Activated CD4-positive, CD25-positive, alpha-beta regulatory T cell (primary cell): ENCODE results near the gene ARMC9.

Source experiments
- DNase-seq, 4 experiments: peaks; one replicate each; lab custom pipeline; 2025; lab: John Stamatoyannopoulos, UW

The ARMC9 gene

GRCh38 chr2:231317579-231317978 is 119.1 kb downstream of the ARMC9 start:
- no peak for DNase-seq

DNA sequence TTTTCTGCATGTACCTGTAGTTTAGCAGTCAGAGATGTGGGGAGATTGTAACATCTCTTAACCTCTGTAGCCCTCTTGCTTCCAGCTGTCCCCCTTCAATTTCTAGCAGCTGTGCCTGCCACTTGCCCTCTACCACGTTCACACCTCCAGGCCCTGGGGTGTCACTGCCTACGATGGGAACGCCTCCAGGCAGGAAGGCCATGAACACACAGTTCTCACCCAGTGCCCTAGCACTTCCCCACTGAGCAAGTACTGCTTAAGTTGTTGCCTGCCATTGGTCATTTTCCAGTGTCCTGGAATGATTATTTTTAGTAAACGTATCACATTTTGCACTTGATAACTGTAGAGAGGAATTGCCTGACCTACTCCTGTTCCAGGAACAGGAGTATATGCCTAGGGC is 120.0 kb downstream of the ARMC9 start:
- DNase-seq = no peak

GRCh38 chr2:231318954-231319353 is 120.5 kb downstream of the ARMC9 start:
- DNase-seq = no peak

GRCh38 chr2:231319867-231320266 is 121.4 kb downstream of the ARMC9 start:
- no peak for DNase-seq

DNA sequence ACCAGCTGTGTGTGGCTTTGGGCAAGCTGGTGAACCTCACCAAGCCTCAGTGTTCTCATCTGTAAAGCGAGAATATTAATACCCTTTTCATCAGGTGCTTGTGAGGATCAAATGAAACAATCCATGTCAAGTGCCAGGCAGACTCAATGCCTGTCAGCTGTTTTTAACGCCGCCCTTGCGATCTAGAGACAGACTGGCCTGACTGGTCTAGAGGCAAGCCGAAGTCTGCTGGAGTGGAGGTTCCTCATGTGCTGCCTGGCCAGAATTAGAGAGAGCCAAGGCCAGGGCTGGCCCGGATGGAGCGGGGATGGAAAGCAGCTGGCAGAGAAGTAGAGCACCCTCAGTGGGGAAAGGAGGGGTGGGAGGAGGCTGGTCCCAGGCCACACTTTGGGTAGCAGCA is 122.6 kb downstream of the ARMC9 start:
- DNase-seq = no peak

DNA sequence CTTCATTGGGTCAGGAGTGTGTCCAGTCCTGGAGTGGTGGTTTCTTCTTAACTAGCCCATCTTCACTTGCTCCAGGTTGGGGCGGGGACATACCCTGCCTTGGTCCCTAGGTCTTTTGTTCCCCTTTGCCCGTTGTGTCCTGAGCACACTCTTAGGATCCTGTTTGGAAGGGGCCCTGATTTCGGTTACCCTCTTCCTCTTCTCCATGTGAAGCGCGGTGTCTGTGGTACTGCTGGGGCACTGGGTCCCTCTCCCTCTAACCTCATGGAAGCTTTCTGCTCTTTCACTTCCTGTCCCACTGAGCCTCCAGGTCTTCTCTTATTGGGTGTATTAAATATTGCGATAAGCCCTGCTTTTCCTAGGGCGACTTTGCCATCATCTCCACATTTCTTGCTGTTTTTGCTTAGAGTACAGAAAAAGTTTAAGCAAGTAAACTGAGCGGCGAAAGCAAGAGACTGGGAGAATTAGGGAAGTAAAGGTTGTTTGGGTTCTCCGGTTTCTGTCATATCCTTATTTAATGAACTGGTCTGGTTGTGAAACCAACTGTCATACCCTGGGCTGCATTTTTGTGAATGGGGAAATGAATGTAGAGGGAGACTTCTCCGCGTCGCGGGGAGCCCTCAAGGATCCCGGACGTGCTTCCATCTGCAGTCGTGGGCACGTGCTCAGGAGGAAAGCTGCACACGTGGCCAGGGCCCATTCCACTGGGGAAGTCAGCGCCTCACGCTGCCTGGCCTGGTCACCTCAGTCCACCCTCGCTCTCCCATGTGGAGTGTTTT is 123.3 kb downstream of the ARMC9 start:
- no peak for DNase-seq

DNA sequence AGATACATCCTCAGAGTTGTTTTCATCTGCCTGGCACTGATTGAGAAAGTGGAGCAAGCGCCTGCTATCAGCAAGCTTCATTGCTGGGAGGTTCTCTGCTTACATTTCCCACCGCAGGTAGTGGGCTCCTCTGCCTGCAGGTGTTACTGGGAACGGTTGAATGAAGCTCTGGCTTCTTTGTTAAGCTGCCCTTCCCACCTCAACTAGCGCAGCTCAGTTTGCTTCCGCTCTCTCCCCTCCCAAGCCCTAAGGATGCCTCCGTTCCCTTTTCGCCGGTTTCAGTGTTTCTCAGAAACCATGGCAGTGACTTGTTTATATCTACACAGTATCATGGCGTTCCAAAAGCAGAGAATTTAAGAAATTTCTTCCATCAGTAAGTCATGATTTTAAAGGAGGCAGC is 124.9 kb downstream of the ARMC9 start:
- no peak for DNase-seq

DNA sequence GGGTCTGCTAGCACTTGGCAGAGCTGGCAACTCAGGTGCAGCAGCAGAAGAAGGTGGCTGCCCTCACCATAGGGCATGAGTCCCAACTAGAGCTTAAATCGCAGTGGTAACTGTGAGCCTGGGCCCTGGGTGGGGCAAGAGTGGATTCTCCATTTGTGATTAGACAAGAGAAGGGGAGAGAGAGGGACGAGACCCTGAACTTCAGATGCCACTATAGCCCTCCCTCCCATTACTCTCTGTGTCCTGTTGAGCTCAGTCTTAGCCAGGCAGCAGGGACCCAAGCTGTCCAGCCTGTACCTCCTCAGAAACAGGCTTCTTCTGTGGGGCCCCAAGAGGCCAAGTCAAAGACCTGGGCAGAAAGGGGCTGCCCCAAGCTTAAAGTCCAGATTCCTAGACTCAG is 127.4 kb downstream of the ARMC9 start:
- no peak for DNase-seq

GRCh38 chr2:231326404-231326803 is 128.0 kb downstream of the ARMC9 start:
- DNase-seq = no peak

GRCh38 chr2:231330311-231330710 is 131.9 kb downstream of the ARMC9 start:
- DNase-seq = no peak

DNA sequence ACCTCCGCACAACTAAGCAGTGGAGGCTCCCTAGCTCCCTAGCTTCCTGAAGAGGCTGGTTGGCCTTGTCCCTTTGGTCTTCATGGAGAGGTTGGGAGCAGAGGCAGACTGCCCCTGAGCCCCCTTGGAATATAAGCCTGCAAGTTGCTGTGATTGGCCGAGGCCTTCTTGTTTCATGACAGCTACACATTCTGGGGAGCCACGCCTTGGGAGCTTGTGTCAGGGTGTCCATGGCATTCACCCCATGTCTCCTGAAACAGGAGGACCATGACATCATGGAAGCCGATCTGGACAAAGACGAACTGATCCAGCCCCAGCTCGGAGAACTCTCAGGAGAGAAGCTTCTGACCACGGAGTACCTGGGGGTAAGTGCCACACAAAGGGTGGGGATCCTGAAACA is 133.1 kb downstream of the ARMC9 start:
- no peak for DNase-seq

- no peak for DNase-seq
These were observed 134.0 kb downstream of the ARMC9 start for GRCh38 chr2:231332388-231332787.

DNA sequence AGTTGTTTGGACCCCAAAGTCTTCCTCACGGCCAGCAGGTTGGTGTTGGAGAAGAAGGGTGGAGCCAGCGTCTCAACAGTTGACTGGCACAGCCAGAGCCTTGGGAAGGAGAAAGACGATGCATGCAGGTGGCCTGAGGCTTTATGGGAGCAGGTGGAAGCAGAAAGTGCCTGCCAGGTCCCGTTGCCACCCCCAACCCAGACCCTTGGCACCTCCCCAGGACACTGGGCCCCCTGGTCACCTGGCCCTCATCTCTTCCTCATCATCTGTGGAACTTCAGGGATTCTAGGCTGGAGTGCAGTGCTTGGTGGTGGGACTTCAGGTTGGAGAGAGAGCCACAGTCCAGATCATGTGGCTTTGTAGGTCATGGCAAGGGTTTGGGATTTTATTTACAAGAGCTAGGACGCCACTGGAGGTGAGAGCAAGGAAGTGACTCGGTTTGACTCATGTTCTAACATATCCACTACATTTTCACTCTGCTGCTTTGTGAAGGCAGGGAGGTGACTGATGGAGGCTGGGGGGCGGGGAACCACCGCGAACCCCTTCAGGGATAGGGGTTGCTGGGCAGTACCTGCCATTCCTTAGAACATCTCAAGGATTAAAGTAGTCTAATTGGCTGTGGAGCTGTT is 134.6 kb downstream of the ARMC9 start:
- DNase-seq = no peak

- no peak for DNase-seq
These were observed 135.9 kb downstream of the ARMC9 start for GRCh38 chr2:231334179-231334930.

GRCh38 chr2:231334981-231335380 is 136.6 kb downstream of the ARMC9 start:
- no peak for DNase-seq

GRCh38 chr2:231335591-231335990 is 137.2 kb downstream of the ARMC9 start:
- DNase-seq = no peak

- DNase-seq = no peak
These were observed 137.8 kb downstream of the ARMC9 start for GRCh38 chr2:231336236-231336635.

GRCh38 chr2:231336700-231337099 is 138.3 kb downstream of the ARMC9 start:
- DNase-seq = no peak

DNA sequence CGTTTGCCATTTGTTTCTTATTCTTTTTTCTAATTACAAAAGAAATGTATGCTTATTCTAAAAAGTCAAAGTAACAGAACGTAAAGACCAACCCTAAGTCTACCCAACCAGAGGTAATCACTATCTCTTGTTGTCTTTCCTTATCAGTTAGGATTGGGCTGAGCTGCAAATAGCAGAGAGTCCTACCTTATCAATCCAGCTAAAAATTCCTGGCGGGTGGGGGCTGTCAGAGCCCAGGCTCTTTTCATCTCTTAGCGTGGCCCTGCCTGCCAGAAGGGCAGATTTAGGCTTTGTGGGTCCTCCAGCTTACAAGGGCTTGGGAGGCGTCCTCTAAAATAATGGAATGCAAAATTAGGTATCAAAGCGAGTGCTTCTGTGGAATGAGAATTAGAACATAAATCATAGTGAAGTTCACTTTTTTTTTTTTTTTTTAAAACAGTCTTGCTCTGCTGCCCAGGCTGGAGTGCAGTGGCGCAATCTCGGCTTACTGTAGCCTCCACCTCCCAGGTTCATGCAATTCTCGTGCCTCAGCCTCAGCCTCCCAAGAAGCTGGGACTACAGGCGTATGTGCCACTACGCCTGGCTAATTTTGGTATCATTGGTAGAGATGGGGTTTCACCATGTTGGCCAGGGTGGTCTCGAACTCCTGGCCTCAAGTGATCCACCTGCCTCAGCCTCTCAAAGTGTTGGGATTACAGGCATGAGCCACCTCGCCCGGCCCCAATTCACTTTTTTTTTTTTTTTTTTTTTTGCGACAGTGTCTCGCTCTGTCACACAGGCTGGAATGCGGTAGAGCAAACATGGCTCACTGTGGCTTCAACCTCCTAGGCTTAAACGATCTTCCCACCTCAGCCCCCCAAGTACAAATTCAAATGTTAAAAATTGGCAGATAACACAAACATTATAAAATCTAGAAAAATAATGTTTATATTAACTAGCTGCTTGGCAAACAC is 139.7 kb downstream of the ARMC9 start:
- DNase-seq = no peak

DNA sequence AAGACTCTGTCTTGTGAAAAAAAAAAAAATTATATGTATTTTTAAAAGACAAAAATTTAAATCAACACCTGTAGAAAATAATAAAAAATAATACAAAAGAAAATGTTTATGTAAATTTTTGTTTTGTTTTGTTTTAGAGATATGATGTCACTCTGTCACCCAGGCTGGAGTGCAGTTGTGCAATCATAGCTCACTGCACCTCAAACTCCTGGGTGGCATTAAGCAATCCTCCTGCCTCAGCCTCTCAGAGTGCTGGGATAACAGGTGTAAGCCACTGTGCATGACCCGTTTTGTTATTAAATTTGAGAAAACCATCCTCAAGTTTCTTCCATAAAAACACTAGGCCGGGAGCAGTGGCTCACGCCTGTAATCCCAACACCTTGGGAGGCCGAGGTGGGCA is 140.9 kb downstream of the ARMC9 start:
- DNase-seq = no peak

DNA sequence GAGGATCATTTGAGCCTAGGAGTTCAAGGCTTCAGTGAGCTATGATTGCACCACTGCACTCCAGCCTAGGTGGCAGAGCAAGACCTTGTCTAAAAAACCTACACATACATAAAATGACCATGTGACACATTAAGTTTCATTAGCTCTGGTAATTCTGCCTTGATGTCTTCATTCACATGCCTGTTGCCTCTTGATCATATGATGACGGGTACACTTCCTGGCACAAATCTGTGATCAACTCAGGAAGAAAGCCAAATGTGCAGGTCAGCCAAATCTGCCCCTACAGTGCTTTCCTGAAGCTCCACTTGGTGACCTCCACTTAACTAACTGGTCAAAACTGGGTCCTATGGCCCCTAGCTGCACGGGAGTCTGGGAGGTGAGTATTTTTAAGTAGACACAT is 142.7 kb downstream of the ARMC9 start:
- DNase-seq = no peak
